AG08396 (cell line): ENCODE data around the gene CPTP.

Source experiments
- DNase-seq: peaks from one replicate; pipeline ENCODE4 v3.0.0; 2012; ENCODE audit warnings: low spot score, mixed read lengths

Gene CPTP

DNA sequence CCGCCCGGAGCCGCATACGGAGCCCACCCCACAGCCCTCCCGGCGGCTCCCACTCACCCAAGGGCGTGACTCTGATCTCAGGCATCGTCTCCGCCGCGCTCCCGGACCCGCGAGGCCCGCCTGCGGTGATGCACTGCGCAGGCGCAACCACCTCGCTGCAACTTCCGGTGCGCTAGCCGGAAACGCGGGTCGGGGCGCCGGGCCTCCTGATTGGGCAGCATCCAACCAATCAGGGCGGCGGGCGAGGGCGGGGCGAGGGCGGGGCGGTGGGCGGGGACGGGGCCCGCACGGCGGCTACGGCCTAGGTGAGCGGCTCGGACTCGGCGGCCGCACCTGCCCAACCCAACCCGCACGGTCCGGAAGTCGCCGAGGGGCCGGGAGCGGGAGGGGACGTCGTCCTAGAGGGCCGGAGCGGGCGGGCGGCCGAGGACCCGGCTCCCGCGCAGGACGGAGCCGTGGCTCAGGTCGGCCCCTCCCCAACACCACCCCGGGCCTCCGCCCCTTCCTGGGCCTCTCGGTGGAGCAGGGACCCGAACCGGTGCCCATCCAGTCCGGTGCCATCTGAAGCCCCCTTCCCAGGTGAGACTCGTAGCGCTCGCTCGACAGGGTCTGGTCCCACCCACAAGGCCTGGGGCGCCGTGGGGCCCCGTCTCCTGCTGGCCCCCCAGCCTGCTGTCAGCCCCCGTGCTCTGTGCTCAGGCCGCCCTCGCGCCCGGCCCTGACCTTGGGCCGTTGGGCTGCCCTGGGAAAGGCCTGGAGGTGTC lies at the start of gene CPTP, which contains the start of gene INTS11:
CPTP (plus strand) TSS at position 279 of the 764 bp plus-strand sequence. CDS start 2,109 bp downstream, outside the sequence.
INTS11 (minus strand) TSS at position 137 of the 764 bp plus-strand sequence; CDS start at position 85, 52 bp downstream.
- peak; percentile 99 for DNase-seq

DNA sequence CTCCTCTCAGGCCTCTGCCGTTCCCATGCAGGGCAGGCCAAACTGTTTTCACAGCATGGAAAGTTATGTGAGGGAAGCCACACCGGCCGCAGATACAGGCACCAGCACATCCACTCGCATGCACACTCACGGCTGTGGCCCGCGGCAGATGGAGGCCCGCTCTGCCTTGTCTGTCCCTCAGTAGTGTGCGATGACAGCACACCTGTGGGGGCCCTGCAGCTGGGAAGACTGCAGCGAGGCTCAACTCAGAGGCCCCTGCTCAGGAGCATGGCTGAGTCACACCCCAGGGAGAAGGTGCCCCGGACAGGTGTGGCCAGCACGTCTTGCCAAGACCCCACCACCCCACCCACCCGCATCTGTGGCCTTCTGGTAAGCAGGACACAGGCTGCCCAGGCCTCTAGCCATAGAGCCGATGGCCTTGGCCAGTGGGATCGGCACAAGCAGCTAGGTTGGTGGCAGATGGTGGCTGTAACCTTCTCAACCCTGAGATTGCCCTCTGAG lies 49.6 kb upstream of the CPTP start:
- no peak for DNase-seq

DNA sequence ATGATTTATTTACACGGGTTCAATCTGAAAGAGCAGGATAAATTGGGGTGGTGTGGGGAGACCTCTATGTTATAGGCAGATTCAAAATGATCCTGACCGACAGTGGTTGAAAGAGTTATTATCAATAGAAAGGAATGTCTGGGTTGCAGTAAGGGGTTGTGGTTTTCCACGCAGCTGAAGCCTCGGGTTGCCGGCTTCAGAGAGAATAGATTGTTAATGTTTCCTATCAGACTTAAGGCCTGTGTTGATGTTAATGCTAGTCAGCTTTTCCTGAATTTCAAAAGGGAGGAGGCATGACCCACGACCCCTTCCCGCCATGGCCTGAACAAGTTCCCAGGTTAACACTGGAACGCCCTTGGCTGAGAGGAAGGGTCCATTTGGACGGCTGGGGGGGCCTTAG lies 48.8 kb upstream of the CPTP start:
- DNase-seq: no peak

DNA sequence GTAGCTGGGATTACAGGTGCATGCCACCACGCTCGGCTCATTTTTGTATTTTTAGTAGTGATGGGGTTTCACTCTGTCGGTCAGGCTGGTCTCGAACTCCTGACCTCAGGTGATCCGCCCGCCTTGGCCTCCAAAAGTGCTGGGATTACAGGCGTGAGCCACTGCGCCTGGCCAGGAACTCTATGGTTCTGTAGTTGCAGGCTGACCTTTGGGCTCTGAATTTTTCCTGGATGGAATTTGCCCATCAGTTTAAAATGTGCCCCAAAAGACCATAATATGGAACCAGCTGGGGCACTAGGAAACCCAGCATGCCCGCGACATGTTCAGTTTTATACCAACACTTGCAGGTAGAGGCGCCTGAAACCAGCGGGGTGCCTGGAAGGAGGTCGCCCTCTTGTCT lies 46.0 kb upstream of the CPTP start:
- no peak for DNase-seq

DNA sequence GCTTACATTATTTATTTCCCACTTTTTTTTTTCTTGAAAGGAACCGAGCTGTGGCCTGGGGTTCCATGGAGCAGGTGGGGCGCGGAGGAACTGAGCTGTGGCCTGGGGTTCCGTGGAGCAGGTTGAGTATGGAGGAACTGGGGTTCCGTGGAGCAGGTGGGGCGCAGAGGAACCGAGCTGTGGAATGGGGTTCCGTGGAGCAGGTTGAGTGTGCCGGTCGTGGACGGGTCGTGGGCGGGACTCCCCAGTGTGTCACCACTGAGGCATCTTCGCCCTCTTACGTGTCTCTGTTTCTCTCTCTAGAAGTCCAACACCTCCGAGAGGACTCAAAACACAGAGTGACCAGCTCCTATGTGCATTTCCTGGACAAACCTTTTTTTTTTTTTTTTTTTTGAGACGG lies 45.6 kb upstream of the CPTP start:
- no peak for DNase-seq

DNA sequence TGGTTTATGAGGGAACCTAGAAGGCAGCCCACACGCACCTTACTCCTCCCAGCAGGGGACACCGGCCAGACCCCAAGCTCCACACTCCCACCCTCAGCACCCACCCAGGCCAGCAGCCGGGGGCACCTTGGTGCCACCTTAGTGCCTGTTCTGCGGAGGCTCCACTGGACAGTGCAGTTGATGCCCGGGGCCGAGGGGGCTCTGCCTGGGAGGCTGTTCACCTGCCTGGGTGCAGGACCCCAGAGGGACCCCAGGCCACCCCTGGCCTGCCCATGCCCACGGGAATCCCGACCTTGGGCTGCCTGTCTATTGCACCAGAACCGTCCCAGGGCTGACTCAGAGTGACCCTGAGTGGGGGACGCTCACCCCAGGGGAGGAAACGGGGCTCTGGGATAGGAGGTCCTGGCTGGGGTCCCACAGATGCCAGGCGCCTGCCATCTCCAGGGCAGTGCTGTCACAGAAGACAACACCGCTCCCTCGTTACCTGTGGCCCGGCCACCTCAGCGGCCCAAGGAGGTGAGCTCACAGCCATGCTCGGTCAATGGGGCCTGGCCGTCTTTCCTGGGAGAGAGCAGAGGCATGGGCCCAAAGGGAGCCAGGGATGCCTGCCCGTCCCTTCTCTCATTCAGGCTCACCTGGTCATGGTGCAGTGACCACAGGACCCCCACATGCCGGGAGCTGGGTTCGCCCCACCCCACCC lies 43.7 kb upstream of the CPTP start:
- DNase-seq: no peak

DNA sequence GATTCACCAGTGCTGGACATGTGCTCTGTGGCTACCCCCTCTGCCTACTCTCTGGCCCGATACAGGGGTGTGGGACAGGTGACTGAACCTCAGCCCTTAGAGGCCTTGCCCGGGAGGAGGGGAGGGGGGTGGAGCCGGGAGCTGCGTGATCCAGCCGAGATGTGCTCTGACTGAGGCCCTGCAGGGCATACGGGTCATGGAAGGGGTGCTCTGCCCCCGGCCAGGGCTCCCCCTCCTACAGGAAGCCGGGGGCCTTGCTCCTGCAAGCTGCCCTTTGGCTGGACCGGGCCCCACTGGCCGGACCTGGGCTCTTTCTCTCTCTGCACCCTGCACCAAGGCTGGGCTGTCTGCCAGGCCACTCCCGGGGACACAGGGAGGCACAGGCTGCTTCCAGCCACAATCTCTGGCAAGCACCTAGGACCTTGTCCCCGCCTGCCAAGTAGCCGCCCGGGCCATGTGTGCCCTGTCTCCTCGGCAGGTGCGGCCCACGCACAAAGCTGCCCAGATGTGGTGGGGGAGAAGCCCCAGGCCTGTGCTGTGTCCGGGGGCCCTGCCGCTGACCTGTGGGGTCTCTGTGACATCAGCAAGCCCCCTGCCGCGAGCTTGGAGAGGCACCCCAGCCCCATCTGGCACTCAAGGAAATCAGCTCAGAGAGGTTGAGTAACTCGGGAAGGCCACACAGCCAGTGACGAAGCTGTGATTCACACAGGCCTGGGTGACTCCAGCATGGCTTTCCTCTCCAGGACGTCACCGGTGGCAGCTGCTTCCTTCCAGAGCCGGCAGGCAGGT lies 42.9 kb upstream of the CPTP start:
- DNase-seq: peak; percentile 87

DNA sequence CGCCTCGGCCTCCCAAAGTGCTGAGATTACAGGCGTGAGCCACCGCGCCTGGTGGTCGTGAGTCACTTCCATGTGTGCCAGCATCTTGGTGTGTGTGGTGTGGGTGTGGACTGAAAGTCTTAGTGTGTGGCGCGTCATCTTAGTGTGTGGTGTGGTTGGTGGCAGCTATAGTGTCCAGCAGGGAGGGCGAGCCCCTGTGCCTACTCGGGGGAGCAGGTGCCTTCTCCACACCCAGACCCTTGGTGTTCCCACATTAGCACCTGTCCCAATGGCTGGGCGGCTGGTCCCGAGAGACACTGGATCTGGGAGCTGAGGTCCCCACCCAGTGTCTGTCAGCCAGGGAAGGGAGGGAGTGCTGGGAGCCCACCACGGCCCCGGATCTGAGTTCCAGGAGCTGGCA lies 41.6 kb upstream of the CPTP start:
- DNase-seq: no peak

DNA sequence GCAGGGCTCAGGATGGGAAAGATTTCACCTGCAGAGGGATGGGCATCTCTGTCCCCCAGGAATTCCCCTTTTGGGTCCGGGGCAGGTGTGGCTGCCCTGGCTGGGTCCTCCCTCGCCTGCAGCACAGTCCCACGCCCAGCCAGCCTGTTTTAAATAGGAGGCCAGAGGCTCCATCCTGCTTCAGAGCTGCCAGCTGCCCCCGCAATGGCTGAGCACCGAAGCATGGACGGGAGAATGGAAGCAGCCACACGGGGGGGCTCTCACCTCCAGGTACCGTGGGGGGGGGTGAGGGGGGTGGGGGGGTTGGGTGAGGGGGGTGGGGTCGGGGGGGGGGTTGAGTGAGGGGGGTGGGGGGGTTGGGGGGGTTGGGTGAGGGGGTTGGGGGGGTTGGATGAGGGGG lies 40.8 kb upstream of the CPTP start:
- DNase-seq: peak; percentile 68

DNA sequence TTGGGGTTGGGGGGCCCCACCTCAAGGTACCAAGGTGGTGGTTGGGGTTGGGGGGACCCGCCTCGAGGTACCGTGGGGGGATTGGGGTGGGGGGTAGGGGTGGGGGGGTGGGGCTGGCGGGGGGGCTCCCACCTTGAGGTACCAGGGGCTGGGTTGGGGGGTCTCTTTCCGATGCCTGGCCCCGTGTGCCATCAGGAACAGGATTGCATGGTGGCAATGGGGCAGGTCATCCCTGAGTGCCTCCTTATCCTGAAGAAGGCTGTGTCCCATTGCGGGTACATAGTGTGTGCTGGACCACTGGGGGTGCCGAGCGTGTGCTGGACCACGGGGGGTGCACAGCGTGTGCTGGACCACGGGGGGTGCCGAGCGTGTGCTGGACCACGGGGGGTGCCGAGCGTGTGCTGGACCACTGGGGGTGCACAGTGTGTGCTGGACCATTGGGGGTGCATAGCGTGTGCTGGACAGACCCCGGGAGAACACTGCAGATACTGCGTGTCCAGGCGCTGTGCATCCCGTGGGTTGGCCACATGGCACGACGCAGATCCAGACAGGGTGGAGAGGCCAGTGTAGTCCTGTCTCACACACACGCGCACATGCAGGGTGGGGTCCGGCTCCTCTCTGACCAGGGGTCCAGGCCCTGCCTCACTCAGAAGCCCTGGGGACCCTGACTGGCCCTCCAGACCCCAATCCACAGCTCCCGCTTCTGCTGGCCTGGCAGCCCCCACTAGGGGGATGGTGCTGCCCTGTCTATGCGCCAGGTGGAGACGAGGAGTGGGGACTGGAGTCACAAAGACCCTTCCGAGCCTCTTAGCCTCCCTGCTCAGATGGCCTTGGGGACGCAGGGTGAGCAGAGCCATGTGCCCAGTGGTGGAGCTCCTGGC lies 40.1 kb upstream of the CPTP start:
- no peak for DNase-seq

DNA sequence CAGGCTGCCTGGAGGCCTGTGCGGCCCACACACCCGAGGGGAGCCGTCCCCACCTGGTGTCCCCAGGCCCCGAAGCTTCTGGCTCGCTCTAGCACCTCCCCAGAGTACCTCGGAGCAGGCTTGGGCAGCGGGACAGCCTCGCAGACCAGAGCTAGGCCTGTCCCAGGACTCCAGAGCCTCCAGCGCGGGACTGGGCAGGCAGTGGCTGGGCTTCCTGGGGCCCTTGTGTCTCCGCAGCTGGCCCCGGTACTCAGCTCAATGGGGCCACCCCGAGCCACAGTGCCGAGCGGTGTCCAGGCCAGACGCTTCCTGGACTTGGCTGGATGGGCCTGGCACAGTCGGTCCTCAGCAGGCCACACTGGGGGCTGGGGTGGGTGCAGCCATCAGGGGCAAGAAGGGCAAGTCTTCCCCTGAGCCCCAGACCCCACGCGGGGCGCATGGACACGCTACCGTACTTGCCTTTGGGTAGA lies 39.5 kb upstream of the CPTP start:
- DNase-seq: no peak

DNA sequence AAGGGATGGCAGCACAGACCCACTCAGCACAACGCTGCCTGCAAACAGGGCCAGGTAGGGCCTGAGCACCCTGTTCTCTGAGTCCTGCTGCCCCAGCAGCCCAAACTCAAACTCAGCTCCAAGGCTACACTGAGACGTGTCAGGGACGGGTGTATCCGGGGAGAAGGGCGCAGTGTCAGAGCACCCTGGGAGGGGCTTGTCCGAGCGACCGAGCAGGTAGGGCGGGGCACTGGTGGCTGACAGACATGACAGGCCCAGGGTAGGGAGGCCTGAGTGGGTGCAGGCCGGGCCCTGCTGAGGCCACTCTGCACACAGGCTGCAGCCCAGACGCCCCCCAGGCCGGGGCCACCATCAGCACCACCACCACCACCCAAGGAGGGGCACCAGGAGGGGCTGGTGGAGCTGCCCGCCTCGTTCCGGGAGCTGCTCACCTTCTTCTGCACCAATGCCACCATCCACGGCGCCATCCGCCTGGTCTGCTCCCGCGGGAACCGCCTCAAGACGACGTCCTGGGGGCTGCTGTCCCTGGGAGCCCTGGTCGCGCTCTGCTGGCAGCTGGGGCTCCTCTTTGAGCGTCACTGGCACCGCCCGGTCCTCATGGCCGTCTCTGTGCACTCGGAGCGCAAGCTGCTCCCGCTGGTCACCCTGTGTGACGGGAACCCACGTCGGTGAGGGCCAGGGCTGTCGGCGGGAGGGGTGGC lies 38.8 kb upstream of the CPTP start:
- no peak for DNase-seq

DNA sequence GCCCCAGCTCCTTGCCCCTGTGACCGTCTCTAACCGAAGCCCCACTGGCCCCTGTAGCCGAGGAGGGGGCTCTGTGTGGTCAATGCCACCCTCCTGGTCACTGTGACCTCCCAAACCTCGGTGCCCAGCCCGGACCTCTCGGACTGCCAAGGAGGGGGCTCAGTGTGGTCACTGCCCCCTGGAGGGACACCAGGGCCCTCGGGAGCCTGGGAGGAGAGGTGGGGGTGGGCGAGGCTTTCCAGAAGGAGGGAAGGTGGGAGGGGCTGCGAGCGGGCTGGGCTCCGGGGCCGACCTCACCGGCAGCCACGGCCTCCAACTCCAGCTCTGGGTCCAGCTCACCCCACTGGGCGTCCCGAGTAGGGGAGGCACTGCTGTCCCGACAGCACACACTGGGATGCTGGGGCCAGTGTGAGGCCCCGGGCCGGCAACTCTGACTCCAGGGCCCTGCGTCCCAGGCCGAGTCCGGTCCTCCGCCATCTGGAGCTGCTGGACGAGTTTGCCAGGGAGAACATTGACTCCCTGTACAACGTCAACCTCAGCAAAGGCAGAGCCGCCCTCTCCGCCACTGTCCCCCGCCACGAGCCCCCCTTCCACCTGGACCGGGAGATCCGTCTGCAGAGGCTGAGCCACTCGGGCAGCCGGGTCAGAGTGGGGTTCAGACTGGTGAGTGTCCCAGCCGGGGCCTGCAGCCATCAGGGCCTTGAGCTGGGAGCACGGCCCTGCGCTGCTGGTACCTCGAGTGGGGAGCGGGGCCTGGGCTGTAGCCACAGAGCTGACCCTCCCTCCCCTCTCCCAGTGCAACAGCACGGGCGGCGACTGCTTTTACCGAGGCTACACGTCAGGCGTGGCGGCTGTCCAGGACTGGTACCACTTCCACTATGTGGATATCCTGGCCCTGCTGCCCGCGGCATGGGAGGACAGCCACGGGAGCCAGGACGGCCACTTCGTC lies 38.0 kb upstream of the CPTP start:
- DNase-seq: no peak

DNA sequence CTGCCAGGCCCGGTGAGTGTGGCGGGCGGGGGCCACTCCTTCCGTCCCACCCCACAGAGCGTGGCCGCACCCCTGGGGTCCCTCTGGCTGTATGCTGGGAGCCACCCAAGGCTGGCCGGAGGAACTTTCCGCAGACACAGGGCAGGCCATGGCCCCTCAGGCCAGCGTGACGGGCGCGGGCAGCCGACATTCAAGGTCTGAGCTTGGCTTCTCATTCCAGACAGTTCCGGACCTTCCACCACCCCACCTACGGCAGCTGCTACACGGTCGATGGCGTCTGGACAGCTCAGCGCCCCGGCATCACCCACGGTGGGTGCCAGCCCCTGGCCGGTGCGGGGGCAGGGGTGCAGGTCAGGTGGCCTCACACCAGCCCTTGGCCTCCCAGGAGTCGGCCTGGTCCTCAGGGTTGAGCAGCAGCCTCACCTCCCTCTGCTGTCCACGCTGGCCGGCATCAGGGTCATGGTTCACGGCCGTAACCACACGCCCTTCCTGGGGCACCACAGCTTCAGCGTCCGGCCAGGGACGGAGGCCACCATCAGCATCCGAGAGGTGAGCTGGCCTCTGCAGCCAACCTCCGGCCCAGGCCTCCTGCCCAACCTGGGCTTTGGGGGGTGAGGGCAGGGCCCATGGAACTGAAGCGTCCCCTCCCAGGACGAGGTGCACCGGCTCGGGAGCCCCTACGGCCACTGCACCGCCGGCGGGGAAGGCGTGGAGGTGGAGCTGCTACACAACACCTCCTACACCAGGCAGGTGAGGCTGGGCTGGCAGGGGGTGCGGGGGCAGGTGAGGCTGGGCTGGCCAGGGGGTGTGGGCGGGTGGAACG lies 37.1 kb upstream of the CPTP start:
- DNase-seq: no peak

DNA sequence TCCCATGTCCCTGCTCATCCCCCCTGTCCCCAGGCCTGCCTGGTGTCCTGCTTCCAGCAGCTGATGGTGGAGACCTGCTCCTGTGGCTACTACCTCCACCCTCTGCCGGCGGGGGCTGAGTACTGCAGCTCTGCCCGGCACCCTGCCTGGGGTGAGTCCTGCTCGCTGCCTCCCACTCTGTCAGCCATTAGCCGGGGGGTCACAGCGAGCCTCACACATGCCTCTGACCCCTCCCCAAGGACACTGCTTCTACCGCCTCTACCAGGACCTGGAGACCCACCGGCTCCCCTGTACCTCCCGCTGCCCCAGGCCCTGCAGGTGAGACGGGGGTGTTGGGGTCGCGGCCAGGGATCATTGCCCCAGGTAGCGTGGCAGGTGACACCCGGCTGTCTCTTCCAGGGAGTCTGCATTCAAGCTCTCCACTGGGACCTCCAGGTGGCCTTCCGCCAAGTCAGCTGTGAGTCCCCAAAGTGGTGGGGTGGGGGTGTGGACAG lies 34.3 kb upstream of the CPTP start:
- DNase-seq: peak; percentile 73

DNA sequence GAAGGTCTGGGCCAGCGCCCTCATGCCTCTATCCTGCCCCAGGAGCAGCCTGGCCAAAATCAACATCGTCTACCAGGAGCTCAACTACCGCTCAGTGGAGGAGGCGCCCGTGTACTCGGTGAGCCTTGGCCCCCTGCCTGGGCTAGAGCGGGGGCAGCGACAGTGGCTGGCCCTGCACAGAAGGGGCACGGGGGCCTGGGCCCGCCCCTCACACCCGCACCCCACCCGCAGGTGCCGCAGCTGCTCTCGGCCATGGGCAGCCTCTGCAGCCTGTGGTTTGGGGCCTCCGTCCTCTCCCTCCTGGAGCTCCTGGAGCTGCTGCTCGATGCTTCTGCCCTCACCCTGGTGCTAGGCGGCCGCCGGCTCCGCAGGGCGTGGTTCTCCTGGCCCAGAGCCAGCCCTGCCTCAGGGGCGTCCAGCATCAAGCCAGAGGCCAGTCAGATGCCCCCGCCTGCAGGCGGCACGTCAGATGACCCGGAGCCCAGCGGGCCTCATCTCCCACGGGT lies 33.5 kb upstream of the CPTP start:
- peak; percentile 39 for DNase-seq

DNA sequence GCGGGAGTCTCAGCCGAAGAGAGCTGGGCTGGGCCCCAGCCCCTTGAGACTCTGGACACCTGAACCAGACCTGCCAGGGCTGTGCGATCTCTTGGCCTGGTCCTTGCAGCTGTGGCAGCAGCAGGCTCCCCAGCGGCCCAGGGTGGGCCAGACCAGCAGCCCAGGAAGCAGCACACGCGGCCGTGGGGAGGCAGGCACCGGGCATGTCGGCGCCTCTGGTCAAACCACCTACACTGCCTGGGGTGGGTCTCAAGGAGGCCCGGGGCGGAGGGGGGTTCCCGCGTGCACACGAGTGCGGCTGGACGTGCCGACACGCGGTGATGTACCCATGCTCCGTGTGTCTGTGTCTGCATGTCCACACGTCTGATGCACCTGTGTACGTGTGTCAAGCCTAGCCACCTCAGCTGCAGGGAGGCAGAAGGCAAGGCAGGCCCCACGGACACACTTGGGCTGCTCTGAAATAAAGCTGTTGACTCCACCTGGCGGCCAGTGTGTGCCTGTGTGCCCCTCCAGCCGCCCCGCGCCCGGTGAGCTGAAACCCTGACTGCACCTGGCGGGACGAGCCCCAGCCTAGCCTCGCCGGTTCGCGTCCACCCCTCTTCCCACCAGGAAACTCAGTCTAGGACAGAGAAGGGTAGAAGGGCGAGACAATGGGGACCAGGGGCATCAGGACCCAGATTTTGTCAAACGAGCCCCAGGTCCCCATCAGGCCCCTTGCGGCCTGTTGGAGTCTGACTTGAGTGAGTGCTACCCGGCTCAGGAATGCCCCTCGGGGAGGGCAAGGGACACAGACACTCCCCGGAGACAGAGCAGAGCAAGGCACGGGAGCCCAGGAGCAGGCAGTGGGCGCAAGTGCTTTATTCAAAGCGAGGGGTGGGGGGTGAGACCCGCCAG lies 32.8 kb upstream of the CPTP start:
- peak; percentile 73 for DNase-seq
